Right lobe of liver (tissue), 6 donors: Measurements from ENCODE around the gene DLG2. TPM values are rescaled to one million over a fixed set of nuclear protein-coding genes. Genes with fewer than 3 reads are reported as not detected.

Experiments
- ATAC-seq, 4 donors: fragments of 200-7000 bp; cut with Tn5 transposase; one replicate each; pipeline ENCODE4 v1.9.1; 2020; ENCODE audit warnings: mild to moderate bottlenecking in 4 of 4, moderate library complexity in 4 of 4
- DNase-seq, 3 donors: peaks; one replicate each; pipeline ENCODE4 v3.0.0-alpha.2; 2020
- H3K27ac ChIP-seq, 3 donors: fragments of 200-600 bp; one replicate each; pipeline ENCODE4 v1.8.0; 2022
- H3K27me3 ChIP-seq, 2 donors: fragments of 200-600 bp; one replicate each; pipeline ENCODE4 v1.8.0; 2022
- H3K36me3 ChIP-seq, 4 donors: fragments of 200-600 bp; sonication (generic) in 1 of 4; one replicate each; pipeline versions ENCODE4 v1.5.1 to v1.8.0; 2017 to 2022; ENCODE audit warnings: control low read depth in 1 of 4
- H3K4me1 ChIP-seq, 4 donors: fragments of 200-600 bp; sonication (generic) in 1 of 4; one replicate each; pipeline versions ENCODE4 v1.5.1 to v1.8.0; 2017 to 2022; ENCODE audit warnings: control low read depth in 1 of 4
- H3K4me3 ChIP-seq, 3 donors: fragments of 200-600 bp; one replicate each; pipeline ENCODE4 v1.8.0; 2022
- H3K9me3 ChIP-seq, 4 donors: fragments of 200-600 bp; sonication (generic) in 1 of 4; one replicate each; pipeline versions ENCODE4 v1.5.1 to v1.8.0; 2017 to 2022; ENCODE audit warnings: control low read depth in 1 of 4
- CTCF ChIP-seq, 4 donors: fragments of 200-600 bp in 3 of 4; fragments of 450-650 bp in 1 of 4; IDR thresholded peaks; one replicate each; pipeline versions ENCODE4 v1.5.1 to v1.8.0; 2016 to 2022; ENCODE audit warnings: antibody characterized with exemption in 4 of 4, mild to moderate bottlenecking in 2 of 4
- POLR2A ChIP-seq: fragments of 450-650 bp; IDR thresholded peaks from one replicate; pipeline ENCODE4 v1.6.1; 2017; ENCODE audit warnings: antibody characterized with exemption, mild to moderate bottlenecking
- WGBS: methylation state at CpG from one replicate; pipeline ENCODE4 v1.1.6; 2018; ENCODE audit warnings: low coverage, low lambda C conversion rate; ENCODE audit not compliant: insufficient coverage; ENCODE audit errors: missing lambda C conversion rate; 5-methylcytosine and 5-hydroxymethylcytosine counted together
- intact Hi-C, 2 donors: fragments of 100-400 bp; cut with DNase I; formaldehyde crosslinking; loops; one replicate each; pipeline versions ENCODE4 v1.11.2 to v1.14.1; 2022
- total RNA-seq, 6 experiments: library from RNA; depleted of rRNA in 2 of 6; stranded (reverse); fragments of >200 nt in 2 of 6; fragmentation: NEBNext Ultra II Directional in 3 of 6; extraction: Animal tissue kit (Norgen Biotek cat#: 25700) in 3 of 6; gene quantifications; one replicate each; pipeline versions ENCODE4 v1.1.0 to v1.2.4, GENCODE V29; 2016 to 2023
- donor health status: DM: no; HTN: yes; CAD: no.
- donor health status: DM: no; HTN: no; CAD: no.
- donor health status: DM: no; HTN: no; CAD: no.
- donor health status: DM: no; HTN: yes; CAD: no.
- donor health status: DM: no; HTN: yes; CAD: no.

DLG2 gene
- total RNA-seq, 6 experiments from 2014 or later: 1.2 to 6.4 (median 2.5) TPM

GRCh38 chr11:83836883-83837654 is 1790.1 kb downstream of the DLG2 start:
- H3K4me1 ChIP-seq: peaks cover 0 to 17% (median 7%) of the 10 kb centered on the region in 4 donors

GRCh38 chr11:83836065-83836464 is 1791.1 kb downstream of the DLG2 start:
- ATAC-seq: no peak
- Histone ChIP-seq H3K27me3 (no peaks in the 10 kb centered on the region), H3K27ac (no peak overlapping the region), H3K36me3 (no peaks in the 10 kb centered on the region), H3K9me3 (no peaks in the 10 kb centered on the region), H3K4me3 (no peak overlapping the region), H3K4me1 (peaks cover 0 to 23% (median 10%) of the 10 kb centered on the region in 4 donors)
- DNase-seq: no peak
- TF ChIP-seq POLR2A (no peak), CTCF (IDR thresholded peaks at IDR 0.05) (no peak)
- intact Hi-C loops: loop anchor here (10.0 kb wide), 1 partner anchor 429 kb away; no protein-coding TSS in a partner anchor

More at GRCh38 chr11:83836883-83837654, 1790.1 kb downstream of the DLG2 start:
- 66% methylated on average over 3 of the region's 10 CpGs for WGBS
- intact Hi-C loops: loop anchor here (10.0 kb wide), 1 partner anchor 428 kb away; no protein-coding TSS in a partner anchor
- Histone ChIP-seq H3K36me3 (no peaks in the 10 kb centered on the region), H3K27me3 (no peaks in the 10 kb centered on the region), H3K9me3 (no peaks in the 10 kb centered on the region), H3K27ac (no peak overlapping the region), H3K4me3 (no peak overlapping the region)
- peak; percentile 27 to 61 (median 58) for DNase-seq
- TF ChIP-seq CTCF (IDR thresholded peaks at IDR 0.05): peak; percentile 71 to 83 (median 82)
- TF ChIP-seq POLR2A: no peak
- peak; percentile 92 to 95 (median 93) for ATAC-seq

GRCh38 chr11:83835423-83835822 is 1791.7 kb downstream of the DLG2 start:
- Histone ChIP-seq H3K27ac (no peak overlapping the region), H3K4me1 (peaks cover 0 to 23% (median 10%) of the 10 kb centered on the region in 4 donors), H3K4me3 (no peak overlapping the region), H3K36me3 (no peaks in the 10 kb centered on the region), H3K9me3 (no peaks in the 10 kb centered on the region), H3K27me3 (no peaks in the 10 kb centered on the region)
- ATAC-seq (peak in 1 of 4 donors; percentile 45), DNase-seq (no peak)
- 54% methylated on average over 1 of the region's 1 CpG for WGBS
- intact Hi-C loops: loop anchor here (10.0 kb wide), 1 partner anchor 429 kb away; no protein-coding TSS in a partner anchor
- no peak for TF ChIP-seq CTCF (IDR thresholded peaks at IDR 0.05)

DNA sequence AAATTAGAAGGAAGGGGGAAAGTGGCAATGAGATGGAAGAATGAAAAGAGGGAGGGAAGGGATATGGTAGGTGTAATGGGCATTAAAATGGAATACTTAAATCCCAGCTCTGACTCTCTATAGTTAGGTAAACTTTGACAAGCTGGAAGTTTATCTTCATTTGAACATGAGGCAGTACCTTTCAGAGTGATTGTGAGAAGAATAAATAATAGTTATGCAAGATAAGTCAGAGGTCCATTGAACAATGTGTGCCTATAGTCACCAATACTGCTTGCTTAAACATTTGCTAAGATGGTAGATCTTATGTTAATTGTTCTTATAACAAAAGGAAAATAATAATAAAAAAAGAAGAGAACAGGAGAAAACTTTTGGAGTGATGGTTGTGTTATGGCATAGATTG is 1795.2 kb downstream of the DLG2 start:
- no peaks in the 10 kb centered on the region for H3K27me3 ChIP-seq
- no peak for DNase-seq
- no peak overlapping the region for H3K27ac ChIP-seq
- peaks cover 0 to 13% (median 6%) of the 10 kb centered on the region in 4 donors for H3K4me1 ChIP-seq
- no peaks in the 10 kb centered on the region for H3K9me3 ChIP-seq
- no peaks in the 10 kb centered on the region for H3K36me3 ChIP-seq
- TF ChIP-seq POLR2A (no peak), CTCF (IDR thresholded peaks at IDR 0.05) (no peak)
- peak; percentile 66 to 76 (median 70) for ATAC-seq
- no peak overlapping the region for H3K4me3 ChIP-seq
- intact Hi-C loops: loop anchor here (10.0 kb wide), 1 partner anchor 433 kb away; no protein-coding TSS in a partner anchor
